ENCODE data around the gene ISL2. TPM values are rescaled to one million over a fixed set of nuclear protein-coding genes. Genes with fewer than 3 reads are reported as not detected.

The ISL2 gene
- total RNA-seq, 1 experiment from 2014 or later = 8.3 TPM

GRCh38 chr15:76366714-76367113, 30.1 kb downstream of the ISL2 start:
- H3K4me1 ChIP-seq (ENCODE audit: low read length) = no peaks in the 10 kb centered on the region
- H3K9ac ChIP-seq (ENCODE audit: low read length) = no peak overlapping the region
- no peak overlapping the region for H3K27ac ChIP-seq (ENCODE audit: low read length)
- H3K79me2 ChIP-seq (ENCODE audit: low read length) = no peaks in the 10 kb centered on the region
- H3K27me3 ChIP-seq (ENCODE audit: low read length) = no peaks in the 10 kb centered on the region
- H3K9me3 ChIP-seq (ENCODE audit: low read length) = no peaks in the 10 kb centered on the region
- no peaks in the 10 kb centered on the region for H3K36me3 ChIP-seq (ENCODE audit: insufficient read depth, low read length)
- H4K20me1 ChIP-seq (ENCODE audit: insufficient read depth, low read depth, low read length) = no peaks in the 10 kb centered on the region
- H2AFZ ChIP-seq (ENCODE audit: low read length) = no peak overlapping the region
- H3K4me2 ChIP-seq (ENCODE audit: low read depth, low read length, poor library complexity, severe bottlenecking) = no peak overlapping the region
- no peaks in the 10 kb centered on the region for H3K9me2 ChIP-seq (replicated peaks; ENCODE audit: insufficient read depth, low read length)
- no peak overlapping the region for H3K4me3 ChIP-seq (ENCODE audit: low read length)
- no peak for DNase-seq

GRCh38 chr15:76368122-76368621, 31.6 kb downstream of the ISL2 start:
- Histone ChIP-seq H3K9me2 (replicated peaks; ENCODE audit: insufficient read depth, low read length) (no peaks in the 10 kb centered on the region), H3K9me3 (ENCODE audit: low read length) (no peaks in the 10 kb centered on the region), H3K27me3 (ENCODE audit: low read length) (no peaks in the 10 kb centered on the region), H3K9ac (ENCODE audit: low read length) (no peak overlapping the region), H2AFZ (ENCODE audit: low read length) (no peak overlapping the region), H3K27ac (ENCODE audit: low read length) (no peak overlapping the region), H3K4me3 (ENCODE audit: low read length) (no peak overlapping the region), H3K79me2 (ENCODE audit: low read length) (no peaks in the 10 kb centered on the region), H4K20me1 (ENCODE audit: insufficient read depth, low read depth, low read length) (no peaks in the 10 kb centered on the region), H3K4me1 (ENCODE audit: low read length) (no peaks in the 10 kb centered on the region), H3K36me3 (ENCODE audit: insufficient read depth, low read length) (no peaks in the 10 kb centered on the region), H3K4me2 (ENCODE audit: low read depth, low read length, poor library complexity, severe bottlenecking) (no peak overlapping the region)
- DNase-seq = no peak

- no peaks in the 10 kb centered on the region for H3K9me3 ChIP-seq (ENCODE audit: low read length)
- no peak overlapping the region for H3K4me3 ChIP-seq (ENCODE audit: low read length)
- no peaks in the 10 kb centered on the region for H3K36me3 ChIP-seq (ENCODE audit: insufficient read depth, low read length)
- no peak overlapping the region for H2AFZ ChIP-seq (ENCODE audit: low read length)
- no peaks in the 10 kb centered on the region for H3K79me2 ChIP-seq (ENCODE audit: low read length)
- no peaks in the 10 kb centered on the region for H3K9me2 ChIP-seq (replicated peaks; ENCODE audit: insufficient read depth, low read length)
- H4K20me1 ChIP-seq (ENCODE audit: insufficient read depth, low read depth, low read length) = no peaks in the 10 kb centered on the region
- H3K4me2 ChIP-seq (ENCODE audit: low read depth, low read length, poor library complexity, severe bottlenecking) = no peak overlapping the region
- no peak for DNase-seq
- H3K27ac ChIP-seq (ENCODE audit: low read length) = no peak overlapping the region
- H3K9ac ChIP-seq (ENCODE audit: low read length) = no peak overlapping the region
- H3K27me3 ChIP-seq (ENCODE audit: low read length) = no peaks in the 10 kb centered on the region
- H3K4me1 ChIP-seq (ENCODE audit: low read length) = no peaks in the 10 kb centered on the region
Observed at GRCh38 chr15:76376029-76376428, 39.5 kb downstream of the ISL2 start.

- Histone ChIP-seq H3K4me3 (ENCODE audit: low read length) (no peak overlapping the region), H3K27me3 (ENCODE audit: low read length) (no peaks in the 10 kb centered on the region), H3K79me2 (ENCODE audit: low read length) (no peaks in the 10 kb centered on the region), H3K9me2 (replicated peaks; ENCODE audit: insufficient read depth, low read length) (no peaks in the 10 kb centered on the region), H4K20me1 (ENCODE audit: insufficient read depth, low read depth, low read length) (no peaks in the 10 kb centered on the region), H2AFZ (ENCODE audit: low read length) (no peak overlapping the region), H3K4me2 (ENCODE audit: low read depth, low read length, poor library complexity, severe bottlenecking) (no peak overlapping the region), H3K36me3 (ENCODE audit: insufficient read depth, low read length) (no peaks in the 10 kb centered on the region), H3K27ac (ENCODE audit: low read length) (no peak overlapping the region), H3K4me1 (ENCODE audit: low read length) (no peaks in the 10 kb centered on the region), H3K9ac (ENCODE audit: low read length) (no peak overlapping the region), H3K9me3 (ENCODE audit: low read length) (no peaks in the 10 kb centered on the region)
- no peak for DNase-seq
Observed at GRCh38 chr15:76376816-76377215, 40.2 kb downstream of the ISL2 start.

GRCh38 chr15:76377217-76377616, 40.6 kb downstream of the ISL2 start:
- no peaks in the 10 kb centered on the region for H3K9me2 ChIP-seq (replicated peaks; ENCODE audit: insufficient read depth, low read length)
- H3K9me3 ChIP-seq (ENCODE audit: low read length) = no peaks in the 10 kb centered on the region
- no peak overlapping the region for H2AFZ ChIP-seq (ENCODE audit: low read length)
- H3K27ac ChIP-seq (ENCODE audit: low read length) = no peak overlapping the region
- H3K4me2 ChIP-seq (ENCODE audit: low read depth, low read length, poor library complexity, severe bottlenecking) = no peak overlapping the region
- DNase-seq = no peak
- H3K4me3 ChIP-seq (ENCODE audit: low read length) = no peak overlapping the region
- H3K79me2 ChIP-seq (ENCODE audit: low read length) = no peaks in the 10 kb centered on the region
- no peaks in the 10 kb centered on the region for H4K20me1 ChIP-seq (ENCODE audit: insufficient read depth, low read depth, low read length)
- H3K27me3 ChIP-seq (ENCODE audit: low read length) = no peaks in the 10 kb centered on the region
- H3K4me1 ChIP-seq (ENCODE audit: low read length) = no peaks in the 10 kb centered on the region
- no peaks in the 10 kb centered on the region for H3K36me3 ChIP-seq (ENCODE audit: insufficient read depth, low read length)
- no peak overlapping the region for H3K9ac ChIP-seq (ENCODE audit: low read length)

- no peaks in the 10 kb centered on the region for H3K79me2 ChIP-seq (ENCODE audit: low read length)
- no peaks in the 10 kb centered on the region for H3K9me2 ChIP-seq (replicated peaks; ENCODE audit: insufficient read depth, low read length)
- no peak overlapping the region for H3K9ac ChIP-seq (ENCODE audit: low read length)
- no peak overlapping the region for H2AFZ ChIP-seq (ENCODE audit: low read length)
- DNase-seq = no peak
- no peaks in the 10 kb centered on the region for H4K20me1 ChIP-seq (ENCODE audit: insufficient read depth, low read depth, low read length)
- no peaks in the 10 kb centered on the region for H3K27me3 ChIP-seq (ENCODE audit: low read length)
- no peaks in the 10 kb centered on the region for H3K36me3 ChIP-seq (ENCODE audit: insufficient read depth, low read length)
- H3K27ac ChIP-seq (ENCODE audit: low read length) = no peak overlapping the region
- H3K4me3 ChIP-seq (ENCODE audit: low read length) = no peak overlapping the region
- no peaks in the 10 kb centered on the region for H3K9me3 ChIP-seq (ENCODE audit: low read length)
- H3K4me2 ChIP-seq (ENCODE audit: low read depth, low read length, poor library complexity, severe bottlenecking) = no peak overlapping the region
- no peaks in the 10 kb centered on the region for H3K4me1 ChIP-seq (ENCODE audit: low read length)
Observed at GRCh38 chr15:76377751-76378150, 41.2 kb downstream of the ISL2 start.

- Histone ChIP-seq H3K36me3 (ENCODE audit: insufficient read depth, low read length) (no peaks in the 10 kb centered on the region), H3K4me1 (ENCODE audit: low read length) (no peaks in the 10 kb centered on the region), H3K4me2 (ENCODE audit: low read depth, low read length, poor library complexity, severe bottlenecking) (no peak overlapping the region), H3K4me3 (ENCODE audit: low read length) (no peak overlapping the region), H3K27me3 (ENCODE audit: low read length) (no peaks in the 10 kb centered on the region), H2AFZ (ENCODE audit: low read length) (no peak overlapping the region), H3K79me2 (ENCODE audit: low read length) (no peaks in the 10 kb centered on the region), H3K9me2 (replicated peaks; ENCODE audit: insufficient read depth, low read length) (no peaks in the 10 kb centered on the region), H4K20me1 (ENCODE audit: insufficient read depth, low read depth, low read length) (no peaks in the 10 kb centered on the region), H3K9ac (ENCODE audit: low read length) (no peak overlapping the region), H3K9me3 (ENCODE audit: low read length) (no peaks in the 10 kb centered on the region), H3K27ac (ENCODE audit: low read length) (no peak overlapping the region)
- DNase-seq = no peak
Observed at GRCh38 chr15:76378691-76379090, 42.1 kb downstream of the ISL2 start.

- H3K9me2 ChIP-seq (replicated peaks; ENCODE audit: insufficient read depth, low read length) = no peaks in the 10 kb centered on the region
- H4K20me1 ChIP-seq (ENCODE audit: insufficient read depth, low read depth, low read length) = no peaks in the 10 kb centered on the region
- H3K27me3 ChIP-seq (ENCODE audit: low read length) = no peaks in the 10 kb centered on the region
- no peak overlapping the region for H3K4me3 ChIP-seq (ENCODE audit: low read length)
- H3K79me2 ChIP-seq (ENCODE audit: low read length) = no peaks in the 10 kb centered on the region
- no peaks in the 10 kb centered on the region for H3K9me3 ChIP-seq (ENCODE audit: low read length)
- H3K36me3 ChIP-seq (ENCODE audit: insufficient read depth, low read length) = no peaks in the 10 kb centered on the region
- H3K4me2 ChIP-seq (ENCODE audit: low read depth, low read length, poor library complexity, severe bottlenecking) = no peak overlapping the region
- no peak overlapping the region for H3K27ac ChIP-seq (ENCODE audit: low read length)
- DNase-seq = no peak
- no peaks in the 10 kb centered on the region for H3K4me1 ChIP-seq (ENCODE audit: low read length)
- no peak overlapping the region for H3K9ac ChIP-seq (ENCODE audit: low read length)
- no peak overlapping the region for H2AFZ ChIP-seq (ENCODE audit: low read length)
Observed at GRCh38 chr15:76380249-76380648, 43.7 kb downstream of the ISL2 start.

GRCh38 chr15:76381366-76381765, 44.8 kb downstream of the ISL2 start:
- Histone ChIP-seq H3K4me3 (ENCODE audit: low read length) (no peak overlapping the region), H2AFZ (ENCODE audit: low read length) (no peak overlapping the region), H3K27me3 (ENCODE audit: low read length) (no peaks in the 10 kb centered on the region), H3K9me2 (replicated peaks; ENCODE audit: insufficient read depth, low read length) (no peaks in the 10 kb centered on the region), H3K36me3 (ENCODE audit: insufficient read depth, low read length) (no peaks in the 10 kb centered on the region), H3K27ac (ENCODE audit: low read length) (no peak overlapping the region), H4K20me1 (ENCODE audit: insufficient read depth, low read depth, low read length) (no peaks in the 10 kb centered on the region), H3K79me2 (ENCODE audit: low read length) (no peaks in the 10 kb centered on the region), H3K4me1 (ENCODE audit: low read length) (no peaks in the 10 kb centered on the region), H3K4me2 (ENCODE audit: low read depth, low read length, poor library complexity, severe bottlenecking) (no peak overlapping the region), H3K9me3 (ENCODE audit: low read length) (no peaks in the 10 kb centered on the region), H3K9ac (ENCODE audit: low read length) (no peak overlapping the region)
- no peak for DNase-seq

Data from Karpas-422 (cell line).